HG02970 (cell line): Measurements from ENCODE around the gene TEDC2.
"Not testable (repeated sequence)": the region's sequence is repeated elsewhere in the genome, so short reads cannot be mapped to it uniquely, and the experiment has no call there.

ENCODE experiments used
- ATAC-seq: cut with Tn5 transposase; IDR thresholded peaks from one replicate; pipeline ENCODE4 v1.9.1; 2021; ENCODE audit warnings: mild to moderate bottlenecking, moderate library complexity, moderate number of reproducible peaks; ENCODE audit not compliant: unreplicated experiment, low FRiP score

Gene TEDC2

DNA sequence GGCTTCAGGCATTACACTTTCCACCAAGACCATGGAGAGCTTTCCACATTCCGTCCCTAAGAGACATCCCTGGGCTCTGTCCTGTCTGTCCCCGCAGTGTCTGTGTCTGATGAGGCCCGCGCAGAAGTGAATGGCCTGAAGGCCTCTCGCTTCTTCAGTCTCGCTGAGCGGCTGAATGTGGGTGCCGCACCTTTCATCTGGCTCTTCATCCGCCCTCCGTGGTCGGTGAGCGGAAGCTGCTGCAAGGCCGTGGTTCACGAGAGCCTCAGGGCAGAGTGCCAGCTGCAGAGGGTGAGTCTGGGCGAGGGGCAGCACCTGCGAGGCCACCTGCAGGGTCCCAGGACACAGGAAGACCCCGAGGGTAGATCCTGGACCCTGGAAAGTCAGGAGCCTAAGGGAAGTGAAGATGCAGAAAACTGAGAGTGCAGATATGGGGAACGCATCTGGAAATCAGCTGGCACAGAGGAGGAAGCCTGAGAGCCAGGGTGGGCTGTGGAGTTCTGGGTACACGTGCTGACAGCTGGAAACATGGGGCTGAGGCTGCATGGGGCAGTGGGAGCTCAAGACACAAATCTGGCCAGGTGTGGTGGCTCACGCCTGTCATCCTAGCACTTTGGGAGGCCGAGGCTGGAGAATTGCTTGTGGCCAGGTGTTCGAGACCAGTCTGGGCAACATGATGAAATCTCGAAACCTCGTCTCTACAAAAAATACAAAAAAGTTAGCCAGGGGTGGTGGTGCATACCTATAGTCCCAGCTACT lies 22.7 kb upstream of the TEDC2 start:
- ATAC-seq, result no peak

DNA sequence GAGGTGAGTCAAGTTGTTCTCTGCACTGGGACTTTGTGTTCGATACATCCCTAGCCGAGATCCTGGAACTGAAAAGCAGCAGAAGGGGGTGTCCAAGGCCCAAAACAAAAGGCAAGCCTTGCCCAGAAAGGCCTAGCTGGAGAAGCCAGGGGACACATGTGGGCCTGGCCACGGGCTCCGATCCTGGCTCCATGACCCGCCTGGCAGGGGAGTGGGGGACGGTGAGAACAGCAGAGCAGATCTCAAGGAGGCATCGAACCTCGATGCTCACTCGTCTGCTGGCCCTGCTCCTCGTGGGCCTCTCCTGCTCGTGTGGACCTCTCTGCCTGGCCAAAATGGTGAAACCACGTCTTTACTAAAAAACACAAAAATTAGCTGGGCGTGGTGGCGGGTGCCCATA lies 21.8 kb upstream of the TEDC2 start:
- no peak for ATAC-seq

DNA sequence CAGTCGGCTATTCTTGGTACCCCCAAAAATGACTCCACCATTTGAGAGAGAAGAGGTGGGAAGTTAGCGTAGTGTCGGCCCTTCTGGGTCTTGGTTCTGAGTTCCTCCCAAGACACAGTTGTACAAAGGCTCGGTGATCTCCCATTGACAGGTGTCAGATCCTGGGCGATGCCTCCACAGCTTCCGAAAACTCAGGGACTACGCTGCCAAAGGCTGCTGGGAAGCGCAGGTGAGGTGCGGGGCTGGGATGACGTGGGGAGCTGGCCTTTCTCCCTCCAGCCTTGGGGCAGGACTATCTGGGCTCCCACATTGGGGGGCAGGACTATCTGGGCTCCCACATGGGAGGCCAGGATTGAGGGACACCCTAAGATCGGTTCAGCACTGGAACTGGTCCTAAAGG lies 20.3 kb upstream of the TEDC2 start:
- ATAC-seq, result no peak

DNA sequence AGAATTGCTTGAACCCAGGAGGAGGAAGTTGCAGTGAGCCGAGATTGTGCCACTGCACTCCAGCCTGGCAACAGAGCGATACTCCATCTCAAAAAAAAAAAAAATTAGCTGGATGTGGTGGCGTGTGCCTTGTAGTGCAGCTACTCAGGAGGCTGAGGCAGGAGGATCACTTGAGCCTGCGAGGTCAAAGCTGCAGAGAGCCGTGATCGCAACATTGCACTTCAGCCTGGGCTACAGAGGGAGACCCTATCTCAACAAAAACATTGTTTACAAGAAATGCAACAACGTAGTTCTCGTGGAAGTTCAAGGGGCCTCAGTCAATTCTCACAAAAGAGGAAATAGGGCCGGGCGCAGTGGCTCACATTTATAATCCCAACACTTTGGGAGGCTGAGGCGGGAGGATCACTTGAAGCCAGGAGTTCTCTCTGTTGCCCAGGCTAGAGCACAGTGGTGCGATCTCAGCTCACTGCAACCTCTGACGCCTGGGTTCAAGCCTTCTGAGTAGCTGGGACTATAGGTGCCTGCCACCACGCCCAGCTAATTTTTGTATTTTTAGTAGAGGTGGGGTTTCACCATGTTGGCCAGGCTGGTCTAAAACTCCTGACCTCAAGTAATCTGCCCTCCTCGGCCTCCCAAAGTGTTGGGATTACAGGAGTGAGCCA lies 18.6 kb upstream of the TEDC2 start:
- ATAC-seq, result not testable (repeated sequence)

DNA sequence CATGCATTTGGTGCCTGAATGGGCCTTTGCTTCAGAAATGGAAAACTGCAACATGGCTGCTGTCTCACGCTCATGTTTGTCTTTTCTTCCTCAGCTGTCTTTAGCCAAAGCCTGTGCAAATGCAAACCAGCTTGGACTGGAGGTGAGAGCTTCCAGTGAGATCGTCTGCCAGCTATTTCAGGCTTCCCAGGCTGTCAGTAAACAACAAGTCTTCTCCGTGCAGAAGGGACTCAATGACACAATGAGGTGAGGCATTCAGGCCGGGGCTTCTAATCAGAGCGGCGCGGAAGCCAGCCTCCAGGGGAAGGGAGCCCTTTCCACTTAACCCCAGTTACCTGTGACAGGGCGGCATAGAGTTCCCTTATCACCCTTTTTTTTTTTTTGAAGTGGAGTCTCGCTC lies 16.4 kb upstream of the TEDC2 start:
- no peak for ATAC-seq

DNA sequence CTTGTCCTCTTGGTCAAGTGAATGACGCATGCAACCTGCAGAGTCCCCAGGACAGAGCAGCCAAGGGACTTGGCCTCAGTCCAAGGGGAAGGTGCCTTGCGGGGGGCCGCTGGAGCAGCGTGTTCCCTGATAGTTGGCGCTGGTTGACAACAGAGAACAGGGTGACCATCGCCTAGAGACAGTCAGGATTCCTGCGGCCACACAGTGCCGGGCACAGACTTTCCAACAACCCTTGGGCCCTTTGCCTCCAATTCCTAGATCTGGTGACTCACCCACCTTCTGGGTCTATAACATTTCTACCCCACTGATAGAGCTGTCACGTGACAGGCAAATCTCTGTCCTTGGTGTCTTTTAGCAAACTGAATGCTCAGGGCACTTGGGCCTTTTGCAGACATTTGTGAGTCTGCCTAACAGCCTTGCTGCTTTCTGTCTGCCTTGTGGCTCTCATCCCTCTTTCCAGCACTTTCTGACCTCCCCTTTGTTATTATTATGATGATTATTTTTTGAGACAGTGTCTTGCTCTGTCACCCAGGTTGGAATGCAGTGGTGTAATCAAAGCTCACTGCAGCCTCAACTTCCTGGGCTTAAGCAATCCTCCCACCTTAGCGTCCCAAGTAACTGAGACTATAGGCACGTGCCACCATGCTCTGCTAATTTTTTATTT lies 11.9 kb upstream of the TEDC2 start:
- no peak for ATAC-seq

DNA sequence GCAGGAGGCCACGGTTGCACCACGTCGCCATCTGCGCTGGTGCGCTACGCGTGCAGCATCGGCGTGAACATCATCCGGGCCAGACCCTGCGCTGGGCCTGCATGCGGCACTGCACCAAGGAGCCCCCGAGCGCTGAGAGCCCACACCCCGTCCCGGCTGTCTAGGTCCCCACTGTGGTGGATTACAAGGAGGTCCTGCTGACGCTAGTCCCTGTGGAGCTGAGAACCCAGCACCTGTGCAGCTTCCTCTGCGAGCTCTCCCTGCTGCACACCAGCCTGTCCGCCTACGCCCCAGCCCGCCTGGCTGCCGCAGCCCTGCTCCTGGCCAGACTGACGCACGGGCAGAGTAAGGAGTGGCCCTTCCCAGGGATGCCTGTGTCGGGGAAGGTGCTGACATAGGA lies 10.8 kb upstream of the TEDC2 start:
- ATAC-seq, result no peak

DNA sequence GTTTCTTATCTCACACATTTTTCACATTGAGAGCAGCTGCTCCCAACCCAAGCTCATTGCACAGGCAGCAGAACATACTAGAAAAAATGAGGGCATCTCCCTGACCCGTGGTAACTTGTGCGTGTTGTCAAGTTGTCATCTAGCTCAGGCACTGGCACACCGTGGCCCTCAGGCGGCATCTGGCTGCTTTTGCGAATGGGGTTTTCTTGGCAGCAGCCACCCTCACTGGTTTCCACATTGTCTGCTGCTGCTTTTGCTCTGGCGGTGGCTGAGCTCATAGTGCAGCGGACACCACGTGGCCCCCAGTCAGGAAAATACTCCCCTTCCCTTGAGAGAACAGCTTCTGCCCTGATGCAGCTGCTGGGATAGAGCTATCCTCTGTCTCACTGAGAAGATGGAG lies 9.4 kb upstream of the TEDC2 start:
- ATAC-seq, result no peak

DNA sequence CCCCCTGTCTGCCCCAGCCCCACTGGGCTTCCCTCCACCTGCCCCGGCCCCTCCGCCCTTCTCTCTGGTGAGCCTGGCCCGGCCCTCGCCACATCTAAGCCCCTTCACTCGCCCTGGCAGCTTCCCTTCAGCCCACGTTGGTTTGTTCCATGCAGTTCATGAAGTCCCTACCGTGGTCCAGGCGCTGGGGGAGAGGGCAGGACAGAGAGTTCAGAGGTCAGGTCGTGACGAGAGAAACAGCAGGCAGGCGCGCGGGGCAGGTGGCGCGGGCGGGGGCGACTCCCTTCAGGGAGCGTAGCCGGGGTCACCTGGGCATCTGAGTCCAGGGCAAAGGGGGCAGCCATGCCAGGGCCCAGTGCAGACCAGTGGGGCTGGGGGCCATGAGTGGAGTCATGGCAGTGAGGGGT lies 8.9 kb upstream of the TEDC2 start:
- ATAC-seq, result no peak

DNA sequence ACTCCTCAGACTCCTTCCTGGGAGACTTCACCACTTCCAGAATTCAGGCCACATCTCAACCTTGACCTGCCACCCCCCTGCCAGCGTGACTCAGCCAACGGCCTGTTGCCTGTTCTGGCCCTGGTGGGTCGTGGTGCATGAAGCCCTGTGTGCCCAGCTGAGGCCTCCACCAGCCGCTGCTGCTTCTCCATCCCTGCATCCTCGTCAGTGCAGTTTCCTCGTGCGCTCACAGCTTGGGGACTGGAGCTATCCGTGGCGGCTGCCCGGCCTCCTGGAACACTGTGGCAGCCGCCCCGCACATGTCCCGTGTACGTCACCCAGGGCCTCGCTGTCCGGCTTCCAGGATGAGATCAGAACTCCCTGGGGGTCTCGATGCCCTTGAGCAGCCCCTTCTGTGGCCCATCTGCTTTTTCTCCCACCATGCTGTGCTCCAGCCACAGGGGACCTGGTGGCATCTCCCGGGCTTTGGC lies 8.0 kb upstream of the TEDC2 start:
- no peak for ATAC-seq

DNA sequence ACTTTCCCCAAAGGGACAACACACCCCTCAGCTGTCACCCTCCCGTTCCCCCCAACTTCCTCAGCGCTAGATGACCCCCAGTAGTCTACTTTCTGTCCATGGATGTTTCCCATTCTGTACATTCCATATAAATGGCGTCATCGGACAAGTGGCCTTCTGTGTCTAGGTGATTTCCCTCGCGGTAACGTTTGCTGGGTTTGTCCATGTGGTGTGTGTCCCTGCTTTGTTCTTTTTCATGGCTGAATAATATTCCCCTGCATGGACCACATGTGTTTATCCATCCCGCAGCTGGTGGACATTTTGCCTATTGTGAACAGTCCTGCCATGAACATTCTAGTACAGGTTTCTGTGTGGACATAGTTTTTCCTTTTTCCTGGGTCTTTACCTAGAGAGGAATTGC lies 7.3 kb upstream of the TEDC2 start:
- no peak for ATAC-seq

DNA sequence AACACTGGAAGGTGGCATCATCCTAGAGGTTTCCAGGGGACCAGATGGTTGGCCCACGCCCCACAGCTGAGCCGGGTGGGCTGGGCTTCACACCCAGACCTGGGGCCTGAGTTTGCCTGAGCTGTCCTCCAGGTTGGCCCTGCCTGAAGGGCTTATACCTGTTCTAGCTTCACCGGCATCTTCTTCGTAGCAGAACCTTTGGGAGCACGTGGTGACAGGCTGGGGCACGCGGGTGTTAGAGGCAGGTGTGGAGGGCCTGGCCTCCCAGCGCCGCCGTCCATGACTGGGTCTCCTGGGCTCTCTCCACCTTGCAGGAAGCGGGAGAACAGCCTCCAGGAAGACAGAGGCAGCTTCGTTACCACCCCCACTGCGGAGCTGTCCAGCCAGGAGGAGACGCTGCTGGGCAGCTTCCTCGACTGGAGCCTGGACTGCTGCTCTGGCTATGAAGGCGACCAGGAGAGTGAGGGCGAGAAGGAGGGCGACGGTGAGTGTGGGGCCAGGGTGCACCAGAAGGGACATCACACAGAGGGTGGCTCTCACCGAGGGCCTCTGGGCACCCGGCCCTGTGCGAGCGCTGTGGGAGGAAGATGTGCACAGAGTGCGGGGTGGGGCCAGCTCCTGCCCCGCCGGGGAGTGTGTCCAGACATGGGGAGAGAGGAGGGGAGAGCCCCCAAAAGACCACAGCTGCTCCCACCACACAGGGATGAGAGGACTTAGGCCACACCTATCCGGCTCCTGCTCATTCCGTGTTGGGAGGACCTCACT lies 4.6 kb upstream of the TEDC2 start:
- no peak for ATAC-seq

DNA sequence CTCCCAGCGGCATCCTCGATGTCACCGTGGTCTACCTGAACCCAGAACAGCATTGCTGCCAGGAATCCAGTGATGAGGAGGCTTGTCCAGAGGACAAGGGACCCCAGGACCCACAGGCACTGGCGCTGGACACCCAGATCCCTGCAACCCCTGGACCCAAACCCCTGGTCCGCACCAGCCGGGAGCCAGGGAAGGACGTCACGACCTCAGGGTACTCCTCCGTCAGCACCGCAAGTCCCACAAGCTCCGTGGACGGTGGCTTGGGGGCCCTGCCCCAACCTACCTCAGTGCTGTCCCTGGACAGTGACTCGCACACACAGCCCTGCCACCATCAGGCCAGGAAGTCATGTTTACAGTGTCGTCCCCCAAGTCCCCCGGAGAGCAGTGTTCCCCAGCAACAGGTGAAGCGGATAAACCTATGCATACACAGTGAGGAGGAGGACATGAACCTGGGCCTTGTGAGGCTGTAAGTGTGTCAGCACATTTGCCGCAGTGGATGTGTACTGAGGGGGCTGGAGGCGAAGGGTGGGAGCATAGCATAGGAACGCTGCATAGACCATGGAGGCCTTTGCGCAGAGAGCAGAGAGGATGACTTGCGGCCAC lies 3.3 kb upstream of the TEDC2 start:
- no peak for ATAC-seq

DNA sequence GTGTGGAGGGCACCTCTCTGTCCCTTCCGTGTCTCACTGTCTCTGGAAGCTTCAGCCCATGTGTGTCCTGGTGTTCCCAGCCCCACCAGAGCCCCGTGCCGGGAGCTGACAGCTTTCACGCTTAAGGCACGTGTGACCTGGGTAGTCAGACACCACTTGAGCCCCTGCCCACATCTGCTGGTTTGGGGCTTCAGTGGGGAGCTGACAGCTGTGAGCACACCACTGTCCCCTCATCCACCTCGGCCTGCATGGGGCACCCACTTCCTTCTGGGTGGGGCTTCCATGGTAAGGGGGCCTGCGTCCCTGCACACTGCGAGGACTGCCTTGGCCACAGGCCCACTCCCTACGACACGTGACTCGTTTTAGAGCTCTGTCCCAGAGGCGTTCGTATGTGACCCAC lies 2.6 kb upstream of the TEDC2 start:
- no peak for ATAC-seq

DNA sequence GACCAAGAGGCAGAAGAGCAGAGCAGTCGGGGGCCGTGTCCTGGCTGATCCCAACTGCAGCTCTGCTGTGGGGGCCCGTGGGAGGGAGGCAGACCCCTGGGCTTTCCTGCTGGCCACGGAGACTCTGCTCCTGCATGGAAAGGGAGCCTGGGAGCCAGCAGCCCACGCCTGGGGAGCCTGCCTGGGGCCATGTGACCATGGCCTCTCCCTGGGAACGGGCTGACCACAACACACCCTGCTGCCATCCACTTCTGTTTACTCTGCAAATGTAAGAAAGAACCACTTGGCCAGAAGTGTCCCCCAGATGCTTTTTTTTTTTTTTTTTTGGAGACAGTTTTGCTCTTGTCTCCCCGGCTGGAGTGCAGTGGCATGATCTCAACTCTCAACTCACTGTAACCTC lies 2.0 kb upstream of the TEDC2 start:
- no peak for ATAC-seq

DNA sequence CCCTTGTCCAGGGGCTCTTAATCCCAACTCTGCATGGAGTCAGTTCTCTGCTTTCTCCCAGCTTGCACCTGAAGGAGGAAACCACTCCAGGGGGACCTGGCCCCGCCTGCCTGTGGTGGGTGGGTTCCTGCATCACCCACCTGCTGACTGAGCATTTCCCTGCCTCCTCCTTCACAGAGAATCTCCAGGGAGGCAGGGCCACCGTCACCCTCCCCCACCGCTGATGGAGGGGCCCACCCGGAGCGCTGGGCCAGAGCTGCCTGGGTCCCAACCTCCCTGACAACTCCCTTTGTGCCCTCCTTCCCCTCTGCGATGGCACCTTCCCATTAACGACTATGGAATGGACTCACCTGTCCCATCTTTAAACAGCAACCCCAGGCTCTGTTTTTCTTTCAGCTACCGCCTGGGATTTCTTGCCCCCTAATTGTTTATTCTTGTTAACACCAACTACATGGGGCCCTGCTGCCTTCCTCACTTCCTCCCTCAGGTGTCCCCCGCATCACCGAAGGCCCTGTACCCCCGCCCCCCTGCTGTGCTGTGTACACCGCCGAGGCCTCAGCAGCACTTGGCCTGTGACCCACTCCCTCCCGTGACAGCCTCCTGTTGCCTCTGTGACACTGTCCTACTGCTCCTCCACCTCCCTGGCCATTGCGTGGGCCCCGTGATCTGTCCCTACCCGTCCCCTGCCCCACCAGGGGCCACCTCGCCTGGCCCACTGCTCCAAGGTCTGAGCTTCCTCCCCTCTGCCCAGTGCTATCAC lies 842 bp upstream of the TEDC2 start:
- no peak for ATAC-seq

DNA sequence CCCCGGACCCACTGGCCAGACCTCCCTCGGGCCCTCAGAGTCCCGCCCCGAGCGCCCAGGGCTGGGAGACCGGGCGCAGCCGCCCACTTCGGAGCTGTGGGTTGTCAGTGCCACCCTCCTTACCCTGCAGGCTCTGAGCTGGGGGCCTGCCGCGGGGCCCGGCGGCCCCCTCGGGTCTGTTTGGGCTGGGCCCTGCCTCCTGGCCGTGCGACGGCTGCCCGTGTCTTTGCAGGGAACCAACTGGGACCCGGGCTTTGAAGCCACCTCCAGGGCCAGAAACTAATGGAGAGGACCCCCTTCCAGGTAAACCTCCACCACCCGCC lies 443 bp downstream of the TEDC2 start:
- ATAC-seq, result no peak

DNA sequence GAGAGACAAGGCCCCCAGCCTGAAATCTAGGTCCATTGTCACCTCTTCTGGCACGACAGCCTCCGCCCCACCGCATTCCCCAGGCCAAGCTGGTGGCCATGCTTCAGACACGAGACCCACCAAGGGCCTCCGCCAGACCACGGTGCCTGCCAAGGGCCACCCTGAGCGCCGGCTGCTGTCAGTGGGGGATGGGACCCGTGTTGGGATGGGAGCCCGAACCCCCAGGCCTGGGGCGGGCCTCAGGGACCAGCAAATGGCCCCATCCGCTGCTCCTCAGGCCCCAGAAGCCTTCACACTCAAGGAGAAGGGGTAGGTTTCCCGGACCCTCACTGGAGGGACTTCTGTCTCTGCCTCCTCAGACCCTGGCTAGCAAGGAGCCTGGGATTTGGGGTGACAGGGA lies 1.0 kb downstream of the TEDC2 start:
- ATAC-seq, result no peak

DNA sequence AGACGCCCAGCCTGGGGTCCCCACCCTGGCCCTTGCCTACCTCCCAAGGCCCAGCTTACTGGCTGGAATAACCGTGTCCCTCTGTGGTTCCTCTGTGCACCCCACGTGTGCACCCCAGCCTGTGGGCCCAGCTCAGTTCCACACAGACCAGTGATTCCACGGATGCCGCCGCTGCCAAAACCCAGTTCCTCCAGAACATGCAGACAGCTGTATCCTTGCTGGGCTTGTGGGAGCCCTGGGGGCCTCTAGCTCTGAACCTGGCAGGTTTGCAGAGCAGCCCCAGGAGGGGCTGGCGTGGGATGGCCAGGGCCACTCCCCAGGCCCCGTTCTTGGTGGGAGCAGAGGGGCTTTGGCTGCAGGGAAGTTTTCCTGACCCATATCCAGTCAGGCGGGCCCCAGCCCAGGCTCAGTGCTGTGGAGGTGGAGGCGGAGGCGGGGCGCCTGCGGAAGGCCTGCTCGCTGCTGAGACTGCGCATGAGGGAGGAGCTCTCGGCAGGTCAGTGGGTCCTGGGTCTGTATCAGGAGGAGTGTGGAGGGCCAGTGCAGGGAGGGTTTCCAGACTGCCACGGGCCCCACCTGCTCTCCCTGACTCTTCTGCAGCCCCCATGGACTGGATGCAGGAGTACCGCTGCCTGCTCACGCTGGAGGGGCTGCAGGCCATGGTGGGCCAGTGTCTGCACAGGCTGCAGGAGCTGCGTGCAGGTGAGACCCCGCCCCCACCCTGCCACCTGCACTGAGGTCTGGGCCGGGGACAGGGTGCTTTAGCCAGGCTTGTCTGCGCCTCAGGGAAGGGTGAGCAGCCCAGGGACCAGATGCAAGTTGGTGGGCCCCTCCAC lies 2.3 kb downstream of the TEDC2 start:
- ATAC-seq, result no peak
